ENCODE data around the gene PCDHGA4.
"Not testable (repeated sequence)": the region's sequence is repeated elsewhere in the genome, so short reads cannot be mapped to it uniquely, and the experiment has no call there.

Gene PCDHGA4

GRCh38 chr5:141354900-141355469, at the start of gene PCDHGA4:
PCDHGA4 (plus strand) TSS chr5:141355021; CDS start chr5:141355108, 87 bp downstream.
- no peaks in the 10 kb centered on the region; the same call in 1 of the 2 replicates for H3K9me3 ChIP-seq (ENCODE audit: low read depth, low read length)

GRCh38 chr5:141306630-141307029, 48.2 kb upstream of the PCDHGA4 start:
- peaks cover 10% of the 10 kb centered on the region for H3K9me3 ChIP-seq (ENCODE audit: low read depth, low read length)
- no peak overlapping the region for H3K27ac ChIP-seq
- H3K9ac ChIP-seq (ENCODE audit: insufficient read length), result no peak overlapping the region
- no peak overlapping the region for H3K4me3 ChIP-seq
- H3K36me3 ChIP-seq (ENCODE audit: insufficient read depth, low read length), result no peaks in the 10 kb centered on the region
- no peak for TF ChIP-seq EZH2 (IDR thresholded peaks at IDR 0.05)
- TF ChIP-seq POLR2AphosphoS5 (IDR thresholded peaks at IDR 0.05; ENCODE audit: borderline replicate concordance, low read depth, low read length), result no peak
- no peak for TF ChIP-seq FOXP2 (optimal IDR thresholded peaks at IDR 0.05; ENCODE audit: control extremely low read depth, extremely low read length, insufficient read depth)
- no peak for DNase-seq (ENCODE audit: low read depth, low spot score)

More at GRCh38 chr5:141354900-141355469, at the start of gene PCDHGA4:
- Histone ChIP-seq H3K9ac (ENCODE audit: insufficient read length) (no peak within 1 kb of the TSS), H3K27ac (no peak within 1 kb of the TSS), H3K36me3 (ENCODE audit: insufficient read depth, low read length) (no peaks in the 10 kb centered on the region), H3K4me3 (no peak within 1 kb of the TSS)
- TF ChIP-seq POLR2AphosphoS5 (IDR thresholded peaks at IDR 0.05; ENCODE audit: borderline replicate concordance, low read depth, low read length) (no peak), EZH2 (IDR thresholded peaks at IDR 0.05) (no peak), FOXP2 (optimal IDR thresholded peaks at IDR 0.05; ENCODE audit: control extremely low read depth, extremely low read length, insufficient read depth) (no peak)
- no peak for DNase-seq (ENCODE audit: low read depth, low spot score)

GRCh38 chr5:141313711-141314110, 41.1 kb upstream of the PCDHGA4 start:
- peaks cover 47% of the 10 kb centered on the region for H3K36me3 ChIP-seq (ENCODE audit: insufficient read depth, low read length)
- no peak overlapping the region for H3K4me3 ChIP-seq
- peaks cover 29% of the 10 kb centered on the region for H3K9me3 ChIP-seq (ENCODE audit: low read depth, low read length)
- no peak overlapping the region for H3K27ac ChIP-seq
- DNase-seq (ENCODE audit: low read depth, low spot score), result no peak
- no peak for TF ChIP-seq POLR2AphosphoS5 (IDR thresholded peaks at IDR 0.05; ENCODE audit: borderline replicate concordance, low read depth, low read length)
- TF ChIP-seq EZH2 (IDR thresholded peaks at IDR 0.05), result no peak
- no peak for TF ChIP-seq FOXP2 (optimal IDR thresholded peaks at IDR 0.05; ENCODE audit: control extremely low read depth, extremely low read length, insufficient read depth)
- no peak overlapping the region for H3K9ac ChIP-seq (ENCODE audit: insufficient read length)

- Histone ChIP-seq H3K9me3 (ENCODE audit: low read depth, low read length) (peaks cover 37% of the 10 kb centered on the region), H3K36me3 (ENCODE audit: insufficient read depth, low read length) (peaks cover 60% of the 10 kb centered on the region)
- H3K9ac ChIP-seq (ENCODE audit: insufficient read length); H3K4me3 ChIP-seq; H3K27ac ChIP-seq; DNase-seq (ENCODE audit: low read depth, low spot score): not testable (repeated sequence)
These were observed 37.9 kb upstream of the PCDHGA4 start for GRCh38 chr5:141316963-141317362.

- Histone ChIP-seq H3K27ac (no peak overlapping the region), H3K36me3 (ENCODE audit: insufficient read depth, low read length) (peaks cover 54% of the 10 kb centered on the region), H3K9ac (ENCODE audit: insufficient read length) (no peak overlapping the region), H3K9me3 (ENCODE audit: low read depth, low read length) (peaks cover 31% of the 10 kb centered on the region), H3K4me3 (peak overlapping the region; percentile 92)
- no peak for DNase-seq (ENCODE audit: low read depth, low spot score)
- TF ChIP-seq FOXP2 (optimal IDR thresholded peaks at IDR 0.05; ENCODE audit: control extremely low read depth, extremely low read length, insufficient read depth) (no peak), EZH2 (IDR thresholded peaks at IDR 0.05) (no peak), POLR2AphosphoS5 (IDR thresholded peaks at IDR 0.05; ENCODE audit: borderline replicate concordance, low read depth, low read length) (no peak)
These were observed 35.6 kb upstream of the PCDHGA4 start for GRCh38 chr5:141319202-141319601.

GRCh38 chr5:141319699-141320098, 35.1 kb upstream of the PCDHGA4 start:
- Histone ChIP-seq H3K9ac (ENCODE audit: insufficient read length) (no peak overlapping the region), H3K36me3 (ENCODE audit: insufficient read depth, low read length) (peaks cover 51% of the 10 kb centered on the region), H3K4me3 (peak overlapping the region; percentile 92), H3K27ac (peak overlapping the region; percentile 98), H3K9me3 (ENCODE audit: low read depth, low read length) (peaks cover 30% of the 10 kb centered on the region)
- DNase-seq (ENCODE audit: low read depth, low spot score), result no peak
- no peak for TF ChIP-seq FOXP2 (optimal IDR thresholded peaks at IDR 0.05; ENCODE audit: control extremely low read depth, extremely low read length, insufficient read depth)

- Histone ChIP-seq H3K36me3 (ENCODE audit: insufficient read depth, low read length) (peaks cover 43% of the 10 kb centered on the region), H3K4me3 (peak within 1 kb of the TSS; percentile 92), H3K27ac (peak within 1 kb of the TSS; percentile 98), H3K9ac (ENCODE audit: insufficient read length) (peak within 1 kb of the TSS; percentile 99), H3K9me3 (ENCODE audit: low read depth, low read length) (peaks cover 28% of the 10 kb centered on the region)
- TF ChIP-seq POLR2AphosphoS5 (IDR thresholded peaks at IDR 0.05; ENCODE audit: borderline replicate concordance, low read depth, low read length) (peak; percentile 96), FOXP2 (optimal IDR thresholded peaks at IDR 0.05; ENCODE audit: control extremely low read depth, extremely low read length, insufficient read depth) (no peak), EZH2 (IDR thresholded peaks at IDR 0.05) (no peak)
- peak; percentile 86 for DNase-seq (ENCODE audit: low read depth, low spot score)
These were observed 34.3 kb upstream of the PCDHGA4 start, which contains the start of gene TAF7 for GRCh38 chr5:141320225-141321169. TAF7 (minus strand) TSS chr5:141320784; CDS start chr5:141320044, 740 bp downstream.

- TF ChIP-seq POLR2AphosphoS5 (IDR thresholded peaks at IDR 0.05; ENCODE audit: borderline replicate concordance, low read depth, low read length) (no peak), EZH2 (IDR thresholded peaks at IDR 0.05) (no peak), FOXP2 (optimal IDR thresholded peaks at IDR 0.05; ENCODE audit: control extremely low read depth, extremely low read length, insufficient read depth) (no peak)
- H3K9me3 ChIP-seq (ENCODE audit: low read depth, low read length), result peaks cover 23% of the 10 kb centered on the region
- no peak overlapping the region for H3K4me3 ChIP-seq
- no peak for DNase-seq (ENCODE audit: low read depth, low spot score)
- H3K36me3 ChIP-seq (ENCODE audit: insufficient read depth, low read length), result peaks cover 25% of the 10 kb centered on the region
- no peak overlapping the region for H3K9ac ChIP-seq (ENCODE audit: insufficient read length)
- H3K27ac ChIP-seq, result no peak overlapping the region
These were observed 32.6 kb upstream of the PCDHGA4 start for GRCh38 chr5:141322261-141322660.

Measured in SK-N-MC (cell line).